GM18858 (cell line): ENCODE results near the gene TRIM28.
A peak's percentile ranks its signal among the peaks of the same experiment; 100 is the strongest.

Source experiments
- ATAC-seq: cut with Tn5 transposase; IDR thresholded peaks from one replicate; pipeline ENCODE4 v1.9.1; 2021; ENCODE audit not compliant: unreplicated experiment

Gene TRIM28

DNA sequence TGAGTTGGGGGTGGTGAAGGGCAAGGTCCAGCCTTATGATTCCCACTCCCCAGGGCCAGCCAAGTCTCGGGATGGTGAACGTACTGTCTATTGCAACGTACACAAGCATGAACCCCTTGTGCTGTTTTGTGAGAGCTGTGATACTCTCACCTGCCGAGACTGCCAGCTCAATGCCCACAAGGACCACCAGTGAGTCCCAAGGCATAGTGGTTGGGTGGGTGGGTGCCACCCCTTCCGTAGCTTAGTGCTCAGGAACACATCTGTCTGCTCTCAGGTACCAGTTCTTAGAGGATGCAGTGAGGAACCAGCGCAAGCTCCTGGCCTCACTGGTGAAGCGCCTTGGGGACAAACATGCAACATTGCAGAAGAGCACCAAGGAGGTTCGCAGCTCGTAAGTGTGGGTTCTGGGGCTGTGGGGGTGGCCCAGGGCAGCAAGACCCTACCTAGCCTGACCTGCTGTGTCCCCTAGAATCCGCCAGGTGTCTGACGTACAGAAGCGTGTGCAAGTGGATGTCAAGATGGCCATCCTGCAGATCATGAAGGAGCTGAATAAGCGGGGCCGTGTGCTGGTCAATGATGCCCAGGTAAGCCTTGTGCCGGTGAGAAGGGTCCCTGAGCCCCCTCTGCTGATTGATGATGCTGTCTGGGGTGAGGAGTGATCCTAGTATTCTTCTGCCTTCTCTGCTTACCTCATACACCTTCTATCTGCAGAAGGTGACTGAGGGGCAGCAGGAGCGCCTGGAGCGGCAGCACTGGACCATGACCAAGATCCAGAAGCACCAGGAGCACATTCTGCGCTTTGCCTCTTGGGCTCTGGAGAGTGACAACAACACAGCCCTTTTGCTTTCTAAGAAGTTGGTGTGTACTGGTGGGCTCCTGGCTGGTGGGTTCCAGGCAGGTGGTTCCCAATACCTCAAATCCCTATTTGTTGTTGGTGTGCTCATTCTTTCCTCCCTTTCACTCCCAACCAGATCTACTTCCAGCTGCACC is 3.8 kb downstream of the TRIM28 start:
- ATAC-seq = no peak

DNA sequence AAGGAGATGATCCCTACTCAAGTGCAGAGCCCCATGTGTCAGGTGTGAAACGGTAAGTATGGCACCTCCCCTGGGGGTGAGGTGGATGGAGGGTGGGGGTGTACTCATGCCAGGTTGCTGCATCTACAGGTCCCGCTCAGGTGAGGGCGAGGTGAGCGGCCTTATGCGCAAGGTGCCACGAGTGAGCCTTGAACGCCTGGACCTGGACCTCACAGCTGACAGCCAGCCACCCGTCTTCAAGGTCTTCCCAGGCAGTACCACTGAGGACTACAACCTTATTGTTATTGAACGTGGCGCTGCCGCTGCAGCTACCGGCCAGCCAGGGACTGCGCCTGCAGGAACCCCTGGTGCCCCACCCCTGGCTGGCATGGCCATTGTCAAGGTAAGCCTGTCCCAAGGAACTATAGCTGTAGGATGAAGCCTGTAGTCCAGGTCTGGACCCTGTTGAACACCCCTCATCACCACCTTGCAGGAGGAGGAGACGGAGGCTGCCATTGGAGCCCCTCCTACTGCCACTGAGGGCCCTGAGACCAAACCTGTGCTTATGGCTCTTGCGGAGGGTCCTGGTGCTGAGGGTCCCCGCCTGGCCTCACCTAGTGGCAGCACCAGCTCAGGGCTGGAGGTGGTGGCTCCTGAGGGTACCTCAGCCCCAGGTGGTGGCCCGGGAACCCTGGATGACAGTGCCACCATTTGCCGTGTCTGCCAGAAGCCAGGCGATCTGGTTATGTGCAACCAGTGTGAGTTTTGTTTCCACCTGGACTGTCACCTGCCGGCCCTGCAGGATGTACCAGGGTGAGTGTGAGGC is 5.2 kb downstream of the TRIM28 start:
- no peak for ATAC-seq

DNA sequence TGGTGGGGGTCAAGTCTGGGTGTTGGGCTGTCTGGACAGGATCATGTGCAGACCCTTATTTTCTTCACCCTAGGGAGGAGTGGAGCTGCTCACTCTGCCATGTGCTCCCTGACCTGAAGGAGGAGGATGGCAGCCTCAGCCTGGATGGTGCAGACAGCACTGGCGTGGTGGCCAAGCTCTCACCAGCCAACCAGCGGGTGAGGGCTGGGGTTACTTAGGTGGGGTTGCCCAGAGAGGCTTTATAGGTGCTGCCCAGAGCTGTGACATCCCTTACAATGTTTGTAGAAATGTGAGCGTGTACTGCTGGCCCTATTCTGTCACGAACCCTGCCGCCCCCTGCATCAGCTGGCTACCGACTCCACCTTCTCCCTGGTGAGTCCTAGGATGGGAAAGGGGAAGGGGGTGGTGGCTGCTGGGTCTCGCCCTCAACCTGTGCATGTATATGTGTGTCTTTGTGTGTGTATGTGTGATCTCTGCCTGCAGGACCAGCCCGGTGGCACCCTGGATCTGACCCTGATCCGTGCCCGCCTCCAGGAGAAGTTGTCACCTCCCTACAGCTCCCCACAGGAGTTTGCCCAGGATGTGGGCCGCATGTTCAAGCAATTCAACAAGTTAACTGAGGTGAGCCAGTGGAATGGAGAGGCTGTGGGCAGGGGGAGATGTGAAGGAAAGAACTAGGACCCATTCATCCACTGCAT is 5.9 kb downstream of the TRIM28 start:
- ATAC-seq = no peak

DNA sequence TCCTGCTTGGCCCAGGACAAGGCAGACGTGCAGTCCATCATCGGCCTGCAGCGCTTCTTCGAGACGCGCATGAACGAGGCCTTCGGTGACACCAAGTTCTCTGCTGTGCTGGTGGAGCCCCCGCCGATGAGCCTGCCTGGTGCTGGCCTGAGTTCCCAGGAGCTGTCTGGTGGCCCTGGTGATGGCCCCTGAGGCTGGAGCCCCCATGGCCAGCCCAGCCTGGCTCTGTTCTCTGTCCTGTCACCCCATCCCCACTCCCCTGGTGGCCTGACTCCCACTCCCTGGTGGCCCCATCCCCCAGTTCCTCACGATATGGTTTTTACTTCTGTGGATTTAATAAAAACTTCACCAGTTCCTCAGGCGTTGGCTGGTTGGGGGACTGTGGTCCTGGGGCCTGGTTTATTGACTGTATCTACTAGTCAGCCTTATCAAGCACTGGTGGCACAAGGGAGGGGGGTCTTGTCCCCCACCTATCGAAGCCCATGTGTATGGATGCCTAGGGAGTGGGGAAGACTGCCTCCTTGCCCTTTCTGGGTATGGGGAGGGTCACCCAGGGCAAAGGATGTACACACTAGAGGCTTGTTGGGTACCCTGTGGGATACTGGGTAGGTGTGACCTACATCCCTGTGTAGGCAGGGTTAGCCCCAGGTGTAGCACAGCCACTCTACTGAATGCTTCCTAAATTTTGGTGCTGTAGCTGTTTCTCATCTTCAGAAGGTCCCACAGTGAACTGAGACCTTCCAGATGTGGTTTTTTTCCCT is 6.7 kb downstream of the TRIM28 start:
- no peak for ATAC-seq

DNA sequence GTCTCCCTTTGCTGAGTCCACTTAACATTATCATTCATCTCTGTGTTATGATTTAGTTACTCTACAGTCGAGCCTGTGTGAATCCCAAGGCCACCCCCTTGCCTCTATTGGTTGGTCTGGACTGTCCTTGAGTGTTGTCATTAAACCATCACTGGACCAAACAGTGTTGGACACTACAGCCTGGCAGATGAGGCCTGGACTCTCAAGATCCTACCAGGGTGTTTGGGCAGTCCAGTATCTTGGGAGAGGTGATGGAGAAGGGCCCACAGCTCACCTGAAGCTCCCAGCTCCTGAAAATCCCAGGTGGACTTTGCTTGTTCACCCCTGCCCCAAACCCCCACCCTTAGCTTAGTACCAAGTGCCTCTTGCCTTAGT is 7.2 kb downstream of the TRIM28 start:
- no peak for ATAC-seq

DNA sequence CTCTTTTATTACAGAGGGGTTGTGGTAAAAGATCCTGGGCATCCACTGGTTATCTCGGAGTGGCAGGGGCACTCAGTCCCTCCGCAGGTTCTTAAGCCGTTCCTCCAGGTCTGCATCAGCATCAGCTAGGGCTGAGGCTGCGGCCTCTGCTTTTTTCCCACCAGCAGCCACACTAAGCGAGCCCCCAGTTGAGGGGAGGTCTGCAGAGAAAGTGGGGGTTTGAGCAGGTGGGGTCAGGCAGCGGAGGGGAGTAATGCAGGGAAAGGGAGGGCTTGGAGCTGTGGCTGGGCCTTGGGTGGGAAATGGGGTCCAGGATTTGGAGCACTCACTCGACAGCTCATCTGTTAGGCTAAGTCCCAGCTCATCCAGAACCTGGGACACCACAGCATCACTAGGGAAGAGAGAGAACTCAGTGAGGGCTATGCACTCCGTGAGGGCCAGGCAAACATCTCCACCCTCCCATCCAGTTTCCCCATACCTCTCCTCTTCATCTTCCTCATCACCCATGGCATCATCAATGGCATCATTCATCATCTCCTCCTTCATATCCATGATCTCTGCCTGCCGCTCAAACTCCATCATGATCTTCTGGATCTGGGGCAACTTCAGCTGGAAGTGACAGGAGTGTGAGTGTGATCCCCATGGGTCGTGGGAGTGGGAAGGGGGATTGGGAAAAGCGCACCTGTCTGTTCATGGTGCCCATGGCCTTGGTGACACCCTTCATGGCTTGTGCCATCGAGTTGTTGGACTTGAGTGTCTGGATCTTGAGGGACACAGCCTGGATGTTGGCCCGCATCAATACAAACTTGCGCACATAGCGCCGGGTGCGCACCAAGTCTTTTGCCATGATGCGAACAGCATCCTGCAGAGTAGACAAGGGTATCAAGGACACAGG is 8.0 kb downstream of the TRIM28 start:
- ATAC-seq = no peak

DNA sequence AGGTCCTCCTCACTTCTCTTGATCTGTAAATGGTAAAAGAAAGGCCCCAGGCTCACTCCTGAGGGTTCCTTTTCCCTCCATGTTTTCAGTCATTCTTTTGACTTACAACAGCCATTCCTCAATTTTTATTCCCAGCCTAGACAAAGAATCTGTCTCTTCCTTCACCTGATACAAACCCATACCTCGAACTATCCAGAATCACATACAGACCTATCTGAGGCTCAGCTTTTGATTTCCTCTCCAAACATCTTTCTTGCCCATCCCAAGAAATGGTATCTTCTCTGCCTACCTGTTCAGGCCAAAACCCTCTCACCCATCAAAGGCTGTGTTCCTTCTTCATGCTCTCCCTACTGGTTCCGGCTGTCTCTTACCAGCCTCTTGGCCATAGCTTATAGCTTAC is 8.8 kb downstream of the TRIM28 start:
- no peak for ATAC-seq

DNA sequence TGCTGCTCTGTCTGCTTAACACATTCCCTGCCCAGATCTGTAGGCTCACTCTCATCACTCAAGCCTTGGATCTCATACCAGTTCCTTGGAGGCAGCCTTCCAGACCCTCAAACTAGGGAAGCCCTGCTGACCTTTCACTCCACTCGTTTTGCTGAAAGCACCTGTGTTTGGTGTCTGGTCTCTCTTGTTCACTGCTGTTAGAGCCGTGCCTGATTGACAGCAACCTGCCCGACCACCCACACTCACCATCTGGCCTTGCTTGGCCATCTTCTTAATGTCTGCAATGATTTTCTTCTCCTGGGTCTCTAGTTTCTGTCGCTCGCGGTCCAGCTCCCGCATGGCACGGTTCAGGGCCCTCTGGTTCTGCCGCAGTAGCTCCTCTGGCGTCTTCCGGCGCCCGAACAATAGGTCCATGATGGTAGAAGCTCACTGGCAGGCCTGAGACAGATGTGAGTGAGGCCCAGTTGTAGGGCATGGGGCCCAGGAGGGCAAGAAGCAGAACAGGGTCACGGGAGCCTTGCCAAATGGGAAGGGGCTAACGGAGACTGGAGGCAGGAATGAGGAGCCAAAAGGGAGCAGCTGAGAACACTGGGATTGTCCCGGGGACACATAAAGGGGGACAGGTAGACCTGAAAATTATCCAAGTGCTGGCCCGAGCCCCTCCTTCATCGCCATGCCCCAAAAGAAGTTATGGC is 10.1 kb downstream of the TRIM28 start:
- ATAC-seq = no peak

DNA sequence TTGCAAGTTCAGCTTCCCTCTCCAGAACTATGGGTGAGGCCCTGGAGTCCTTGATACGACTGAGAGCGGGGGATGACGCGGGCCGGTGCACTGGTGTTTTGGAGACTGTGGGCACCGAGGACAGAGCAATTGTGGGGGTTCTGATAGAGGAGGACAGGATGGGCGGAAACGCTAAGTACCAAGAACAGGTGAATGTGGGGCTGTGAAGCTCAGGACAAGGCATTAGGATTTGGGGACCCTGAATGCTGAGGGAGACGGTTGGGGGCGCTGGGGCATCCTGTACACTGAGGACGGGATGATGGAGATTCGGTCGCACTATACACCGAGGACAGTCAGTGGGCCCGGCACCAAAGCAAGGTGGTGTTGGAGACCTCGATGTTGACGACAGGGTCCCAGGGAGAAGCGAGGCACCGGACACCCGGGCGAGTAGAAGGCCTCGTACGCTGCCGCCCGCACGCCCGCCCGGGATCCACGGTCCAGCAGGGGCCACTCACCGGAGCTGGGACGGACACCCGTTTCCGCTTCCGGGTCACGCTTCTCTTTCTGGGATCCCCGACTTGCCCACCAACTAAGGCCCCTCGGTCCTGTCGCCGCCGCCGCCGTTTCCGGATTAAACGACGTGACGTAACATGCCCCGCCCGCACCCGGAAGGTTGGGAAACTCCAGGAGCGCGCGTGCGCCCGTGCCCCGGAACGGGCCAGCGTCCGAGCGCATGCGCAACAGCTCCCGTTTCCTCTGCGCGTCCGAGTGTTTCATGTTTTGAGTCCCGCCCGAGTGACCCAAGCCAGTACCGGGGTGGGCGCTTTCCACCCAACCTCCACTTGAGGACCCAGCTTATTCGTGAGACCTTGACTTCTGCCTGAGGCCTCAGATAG is 10.9 kb downstream of the TRIM28 start, which contains the start of gene CHMP2A:
CHMP2A (minus strand) TSS at position 612 of the 875 bp plus-strand sequence. CDS start 893 bp downstream, outside the sequence.
- peak; percentile 30 for ATAC-seq

DNA sequence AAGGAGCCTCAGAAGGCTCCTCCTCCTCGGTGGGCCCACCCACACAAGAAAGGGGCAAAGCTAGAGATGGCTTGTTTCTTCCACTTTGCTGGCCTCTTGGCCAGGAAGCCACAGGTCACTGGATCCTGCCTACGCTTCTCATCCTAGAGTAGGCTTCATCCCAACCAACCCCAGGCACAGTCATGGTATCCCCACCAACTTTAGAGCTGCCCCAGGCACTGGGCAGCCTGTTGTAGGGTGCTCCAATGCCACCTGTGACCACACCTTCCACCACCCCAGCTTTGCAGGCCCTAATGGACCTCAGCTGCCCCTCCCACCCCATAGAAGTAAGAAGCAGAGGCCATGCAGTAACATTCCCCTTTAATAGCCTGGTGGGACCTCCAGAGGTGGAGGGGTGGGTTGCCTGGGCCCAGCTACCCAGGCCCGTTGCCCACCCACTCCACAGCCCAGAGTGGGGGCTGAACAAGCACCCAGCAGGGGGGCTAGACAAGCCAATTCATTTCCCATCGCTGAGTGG is 11.6 kb downstream of the TRIM28 start:
- no peak for ATAC-seq

DNA sequence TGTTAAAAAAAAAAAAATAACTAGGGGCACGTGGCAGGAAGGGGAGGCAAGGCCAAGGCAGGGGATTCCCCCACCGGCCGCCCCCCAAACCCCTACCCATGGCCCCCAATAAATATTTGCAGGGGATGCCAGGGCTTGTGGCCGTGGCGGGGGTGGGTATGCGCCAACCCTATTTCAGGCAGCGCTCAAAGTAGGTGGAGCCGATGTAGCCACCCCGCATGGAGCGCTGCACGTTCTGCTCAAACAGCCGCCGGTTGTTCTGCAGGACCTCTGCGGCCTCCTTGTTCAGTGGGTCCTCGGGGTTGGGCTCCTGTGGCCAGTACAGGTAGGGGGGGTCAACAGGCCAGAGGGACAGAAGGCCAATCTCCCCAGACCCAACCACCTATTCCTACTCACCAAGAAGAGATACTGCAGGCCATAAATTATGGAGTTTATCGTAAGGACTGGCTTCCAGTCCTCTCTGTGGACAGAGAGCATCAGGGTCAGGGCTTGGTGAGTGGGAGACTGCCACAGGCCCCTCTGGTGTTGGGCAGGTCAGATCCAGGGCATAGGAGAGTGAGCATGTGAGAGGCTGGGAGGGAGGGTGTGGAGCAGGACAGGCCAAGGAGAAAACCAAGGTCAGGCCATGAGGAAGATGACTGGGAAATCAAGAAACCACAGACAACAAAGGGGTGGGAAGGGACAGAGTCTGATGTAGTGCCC is 12.2 kb downstream of the TRIM28 start:
- ATAC-seq = no peak

DNA sequence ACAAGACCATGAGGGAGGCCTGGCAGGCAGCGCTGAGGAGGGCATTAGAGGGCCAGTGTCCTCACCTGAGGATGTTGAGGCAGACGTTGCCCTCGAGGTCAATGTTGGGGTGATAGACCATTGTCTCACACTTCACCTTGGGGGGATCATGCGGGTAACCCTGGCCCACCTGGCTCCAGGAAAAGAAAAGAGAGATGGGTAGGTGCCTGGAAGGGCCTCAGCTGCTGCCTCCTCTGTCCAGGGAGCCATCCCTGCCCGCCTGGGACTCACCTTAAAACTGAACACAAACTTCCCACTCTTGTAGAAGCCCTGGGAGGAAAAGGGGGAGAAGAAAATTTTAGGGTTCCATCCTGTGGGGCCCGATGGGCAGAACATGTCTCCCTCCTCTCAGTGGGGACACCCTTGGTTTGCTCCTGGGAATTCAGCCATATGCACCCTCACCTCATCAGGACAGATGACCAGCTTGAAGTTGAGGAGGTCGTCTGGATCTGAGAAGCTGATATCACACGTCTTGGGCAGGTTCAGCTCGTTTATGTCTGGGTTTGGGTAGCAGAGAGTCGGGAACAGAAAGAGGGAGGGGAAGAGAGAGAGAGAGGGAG is 12.9 kb downstream of the TRIM28 start:
- ATAC-seq = no peak

DNA sequence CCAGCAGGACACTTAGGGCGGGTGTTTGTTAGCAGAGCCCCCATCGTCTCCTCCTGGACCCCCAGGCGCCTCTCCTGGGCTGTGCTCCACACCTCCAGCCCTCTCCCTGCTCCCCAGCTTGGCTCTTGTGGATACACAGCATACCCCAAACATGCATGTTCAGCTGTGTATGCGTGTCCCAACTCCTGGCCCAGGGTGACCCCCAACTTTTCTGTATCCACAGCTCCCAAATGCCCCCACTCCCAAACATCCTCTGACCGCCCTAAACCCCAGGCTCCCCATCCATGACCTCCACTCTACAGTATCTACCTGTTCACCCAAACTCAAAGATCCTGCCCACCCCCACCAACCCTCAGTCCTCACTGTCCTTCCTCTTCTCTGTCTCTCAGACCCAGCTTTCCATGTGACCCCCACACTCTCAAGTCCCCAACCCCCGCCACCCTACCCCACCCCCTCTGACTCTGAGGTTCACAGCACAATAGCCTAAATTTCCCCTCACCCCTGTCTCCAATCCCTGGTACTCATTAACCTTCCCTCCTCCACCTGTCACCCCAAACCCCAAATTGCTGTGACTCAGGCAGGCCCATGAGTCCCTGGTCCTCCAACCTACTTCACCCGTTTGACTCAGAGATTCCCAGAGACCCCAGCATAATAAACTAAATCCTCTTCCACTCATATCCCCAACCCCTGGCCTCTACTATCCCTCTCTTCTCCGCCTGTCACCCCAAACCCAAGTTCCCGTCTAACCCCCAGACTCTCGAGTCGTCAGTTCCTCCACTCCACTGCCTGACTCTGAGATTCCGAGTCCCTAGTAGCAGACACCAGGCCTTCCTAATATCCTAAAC is 13.6 kb downstream of the TRIM28 start:
- no peak for ATAC-seq

DNA sequence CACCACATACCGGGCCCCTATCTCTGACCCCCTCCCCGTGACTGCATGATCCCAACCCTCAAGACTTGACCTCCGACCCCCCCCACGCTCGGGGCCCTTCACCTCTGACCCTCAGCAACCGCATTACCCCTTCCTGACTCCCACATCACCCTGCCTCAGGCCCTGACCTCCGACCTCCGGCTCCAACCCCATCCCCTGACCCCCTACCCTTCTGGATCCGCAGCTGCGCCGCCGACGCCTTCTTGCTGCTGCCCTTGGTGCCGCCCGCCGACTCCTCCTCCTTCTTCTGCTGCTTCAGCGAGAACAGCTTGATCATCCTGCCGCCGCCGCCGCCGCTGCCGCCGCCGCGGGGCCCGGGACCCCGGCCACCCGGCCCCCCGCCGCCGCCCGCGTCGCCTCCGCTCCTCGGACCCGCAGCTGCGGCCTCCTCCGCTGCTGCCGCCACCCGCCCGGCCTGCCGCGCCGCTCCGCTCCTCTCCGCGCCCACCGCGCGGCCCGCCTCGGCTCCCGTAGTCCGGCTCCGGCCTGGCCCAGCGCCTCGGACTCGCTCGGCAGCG is 14.3 kb downstream of the TRIM28 start, which contains the start of gene UBE2M:
UBE2M (minus strand) TSS at position 546 of the 557 bp plus-strand sequence; CDS start at position 316, 230 bp downstream.
- ATAC-seq = peak; percentile 1

DNA sequence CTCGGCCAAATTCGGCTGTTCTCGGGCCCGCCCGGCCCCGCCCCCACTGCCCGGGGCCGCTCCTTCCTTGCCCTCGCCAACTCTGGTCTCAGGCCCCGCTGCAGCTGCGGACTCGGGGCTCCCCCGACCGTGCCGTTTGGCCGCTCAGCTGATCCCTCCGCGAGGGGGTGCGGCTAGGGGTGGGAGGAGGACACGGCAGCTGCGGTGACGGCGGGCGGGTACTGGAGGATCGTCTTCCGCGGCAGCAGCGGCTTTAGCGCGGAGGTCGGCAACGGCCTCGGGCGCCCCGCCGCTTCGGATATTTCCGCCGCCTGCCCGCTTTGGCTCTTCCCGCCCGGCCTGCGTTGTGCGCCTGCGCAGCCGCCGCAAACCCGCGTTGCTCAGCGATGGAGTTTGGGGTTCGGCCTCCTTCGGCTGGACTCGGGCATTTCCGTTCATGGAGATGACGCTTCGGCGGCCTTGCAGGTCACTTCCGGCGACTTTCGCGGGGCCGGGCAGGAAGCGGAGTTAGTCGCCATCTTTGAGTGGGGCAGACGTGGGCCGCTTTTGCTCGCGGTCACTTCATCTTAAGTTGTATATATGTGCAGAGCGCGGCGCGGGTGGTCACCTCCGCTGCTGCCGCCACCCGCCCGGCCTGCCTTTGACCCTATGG is 14.9 kb downstream of the TRIM28 start:
- ATAC-seq = peak; percentile 39
